Testis (tissue), 5 donors: ENCODE results near the gene CWC22. TPM values are rescaled to one million over a fixed set of nuclear protein-coding genes. Genes with fewer than 3 reads are reported as not detected.
"Not testable (repeated sequence)": the region's sequence is repeated elsewhere in the genome, so short reads cannot be mapped to it uniquely, and the experiment has no call there.

Source experiments
- DNase-seq: peaks from one replicate; pipeline ENCODE4 v3.0.0-alpha.2; 2019
- H3K27ac ChIP-seq, 2 donors: fragments of 200-600 bp; sonication (generic); one replicate each; pipeline ENCODE4 v1.5.1; 2019
- H3K27me3 ChIP-seq: fragments of 200-600 bp; sonication (generic); one replicate; pipeline ENCODE4 v1.5.1; 2019
- H3K36me3 ChIP-seq: fragments of 200-600 bp; sonication (generic); one replicate; pipeline ENCODE4 v1.5.1; 2017; ENCODE audit warnings: low read depth; ENCODE audit errors: missing control alignments
- H3K4me1 ChIP-seq: fragments of 200-600 bp; sonication (generic); one replicate; pipeline ENCODE4 v1.5.1; 2019
- H3K4me3 ChIP-seq, 2 donors: fragments of 200-600 bp; sonication (generic); one replicate each; pipeline ENCODE4 v1.5.1; 2017 to 2019
- H3K9me3 ChIP-seq: fragments of 200-600 bp; sonication (generic); one replicate; pipeline ENCODE4 v1.5.1; 2017
- POLR2A ChIP-seq: fragments of 450-650 bp; IDR thresholded peaks from one replicate; pipeline ENCODE4 v1.6.1; 2017; ENCODE audit warnings: antibody characterized with exemption, mild to moderate bottlenecking, moderate library complexity
- WGBS, 2 donors: methylation state at CpG; one replicate each; pipeline ENCODE4 v1.1.5; 2018; 5-methylcytosine and 5-hydroxymethylcytosine counted together
- intact Hi-C: fragments of 100-400 bp; cut with DNase I; formaldehyde crosslinking; loops from one replicate; pipeline ENCODE4 v1.15.1; 2023; ENCODE audit warnings: low total_unique reads
- long read RNA-seq, 2 donors: transcript quantifications; one replicate each; lab custom pipeline, GENCODE V29; 2026
- polyA plus RNA-seq: library from polyadenylated mRNA; stranded (reverse); fragments of 350-450 nt; fragmentation: Illumina TruSeq; extraction: RNeasy Lipid Tissue Mini Kit (QIAGEN cat#74804); gene quantifications from one replicate; pipeline ENCODE4 v1.2.3, GENCODE V29; 2014; ENCODE audit warnings: low read depth, low replicate concordance; ENCODE audit not compliant: insufficient read depth
- total RNA-seq, 2 donors: library from RNA; depleted of rRNA; stranded (reverse); fragments of >200 nt; gene quantifications; one replicate each; pipeline ENCODE4 v1.2.3, GENCODE V29; 2016
- TF ChIP-seq, protein P1 (sequence below), 3 experiments: fragments of 450-650 bp in 2 of 3; fragments of 200-600 bp in 1 of 3; sonication (generic) in 1 of 3; IDR thresholded peaks; one replicate each; pipeline ENCODE4 v1.5.1; 2016 to 2019; ENCODE audit warnings: antibody characterized with exemption in 3 of 3, mild to moderate bottlenecking in 2 of 3, moderate library complexity in 1 of 3

Gene CWC22
- total RNA-seq (10 to 100 TPM; 20.1 to 21.6 TPM), polyA plus RNA-seq (4.4 TPM)
- long read RNA-seq, donor 1, partial matches to known transcripts = 35 of 39 reads
- long read RNA-seq, donor 1, other reads (novel, unspliced or antisense) = 0 of 39 reads
- long read RNA-seq, donor 2, partial matches to known transcripts = 0 of 2 reads
- long read RNA-seq, donor 2, other reads (novel, unspliced or antisense) = 0 of 2 reads

DNA sequence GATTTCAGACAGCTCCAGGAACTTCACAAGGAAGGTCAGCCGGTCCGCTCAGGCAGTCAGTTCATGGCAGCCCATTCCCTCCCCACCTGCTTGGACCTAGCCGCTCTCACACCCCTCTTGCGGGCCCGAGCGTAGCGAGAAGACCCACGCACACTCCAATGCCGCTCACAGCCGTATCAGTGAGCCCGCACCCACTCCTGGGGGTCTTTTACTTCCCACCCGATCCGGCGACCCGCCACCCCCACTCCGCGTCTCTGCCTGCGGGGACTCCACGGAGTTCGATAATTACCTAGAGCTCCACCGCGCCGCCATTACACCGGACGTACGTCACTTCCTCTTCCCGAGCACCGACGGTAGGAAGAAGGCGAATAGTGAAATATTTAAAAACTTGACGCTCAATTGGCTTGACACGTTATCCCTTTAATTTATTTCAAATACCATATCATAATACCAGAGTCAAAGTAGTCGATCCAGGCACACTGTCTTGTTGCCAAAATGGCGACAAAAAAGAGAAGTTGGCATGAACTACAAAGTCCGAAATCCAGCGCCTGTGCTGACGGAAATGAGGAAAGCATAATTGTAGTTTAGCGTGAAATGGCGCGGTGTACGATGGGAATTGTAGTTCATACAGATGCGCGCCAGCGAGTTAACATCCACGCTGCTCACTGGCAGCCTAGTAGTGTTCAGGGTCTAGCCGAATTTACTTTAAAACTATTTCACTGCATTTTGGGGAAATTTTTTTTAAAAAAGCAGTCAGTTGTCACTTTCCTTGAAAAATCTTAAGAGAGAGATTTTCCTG lies at the start of gene CWC22:
TSS of gene CWC22 (minus strand) at position 517 of the 799 bp plus-strand sequence. CDS start 13,956 bp downstream, outside the sequence.
- peak; percentile 98 for DNase-seq
- intact Hi-C loops = no loop called here

DNA sequence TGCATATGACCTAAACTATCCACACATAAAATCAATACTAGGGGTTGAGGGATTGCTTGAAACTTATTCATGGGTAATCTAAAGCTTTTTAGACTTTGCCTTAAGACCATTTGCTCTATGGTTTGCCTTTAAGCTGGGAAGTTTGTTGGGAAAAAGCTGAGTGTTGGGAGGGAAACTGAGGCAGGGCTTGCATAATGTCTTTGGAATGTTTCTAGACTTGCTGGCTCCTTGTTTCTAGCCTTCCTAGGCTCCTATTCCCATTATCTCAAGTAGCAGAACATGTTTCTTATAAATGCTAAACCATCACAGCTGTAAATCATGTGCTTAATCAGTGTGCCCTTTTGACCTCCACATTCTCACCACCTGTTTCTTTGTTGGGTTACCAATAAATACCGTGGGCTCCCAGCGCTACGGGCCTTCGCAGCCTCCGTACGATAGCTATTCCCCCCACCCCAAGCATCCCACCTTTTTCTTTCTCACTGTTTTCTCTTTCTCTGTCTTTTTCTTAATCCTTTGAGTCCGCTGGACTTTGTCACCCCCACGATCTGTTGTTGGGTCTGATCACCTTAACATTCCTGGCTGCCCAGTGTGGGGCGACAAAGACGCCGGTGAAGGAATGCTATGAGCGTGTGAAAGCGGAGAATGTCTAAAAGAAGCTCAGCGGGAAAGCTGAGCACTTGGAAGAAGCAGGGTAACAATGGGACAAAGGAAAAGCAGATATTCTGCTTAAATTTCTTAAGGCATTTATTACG lies 49.4 kb upstream of the CWC22 start:
- no peak overlapping the region for H3K27ac ChIP-seq
- WGBS, 2 donors = 42 to 44% methylated on average over 15 of the region's 15 CpGs
- intact Hi-C loops = no loop called here

More for the DNA sequence above, at the start of gene CWC22:
- TF ChIP-seq, protein P1, sequence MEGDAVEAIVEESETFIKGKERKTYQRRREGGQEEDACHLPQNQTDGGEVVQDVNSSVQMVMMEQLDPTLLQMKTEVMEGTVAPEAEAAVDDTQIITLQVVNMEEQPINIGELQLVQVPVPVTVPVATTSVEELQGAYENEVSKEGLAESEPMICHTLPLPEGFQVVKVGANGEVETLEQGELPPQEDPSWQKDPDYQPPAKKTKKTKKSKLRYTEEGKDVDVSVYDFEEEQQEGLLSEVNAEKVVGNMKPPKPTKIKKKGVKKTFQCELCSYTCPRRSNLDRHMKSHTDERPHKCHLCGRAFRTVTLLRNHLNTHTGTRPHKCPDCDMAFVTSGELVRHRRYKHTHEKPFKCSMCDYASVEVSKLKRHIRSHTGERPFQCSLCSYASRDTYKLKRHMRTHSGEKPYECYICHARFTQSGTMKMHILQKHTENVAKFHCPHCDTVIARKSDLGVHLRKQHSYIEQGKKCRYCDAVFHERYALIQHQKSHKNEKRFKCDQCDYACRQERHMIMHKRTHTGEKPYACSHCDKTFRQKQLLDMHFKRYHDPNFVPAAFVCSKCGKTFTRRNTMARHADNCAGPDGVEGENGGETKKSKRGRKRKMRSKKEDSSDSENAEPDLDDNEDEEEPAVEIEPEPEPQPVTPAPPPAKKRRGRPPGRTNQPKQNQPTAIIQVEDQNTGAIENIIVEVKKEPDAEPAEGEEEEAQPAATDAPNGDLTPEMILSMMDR (IDR thresholded peaks at IDR 0.05) = no peak
- TF ChIP-seq POLR2A = no peak
- H3K36me3 ChIP-seq = no peaks in the 10 kb centered on the region
- no peaks in the 10 kb centered on the region for H3K9me3 ChIP-seq
- H3K4me1 ChIP-seq = peaks cover 16% of the 10 kb centered on the region
- WGBS, 2 donors = 0% methylated on average over 34 to 46 of the region's 46 CpGs
- H3K27me3 ChIP-seq = no peaks in the 10 kb centered on the region
- peak within 1 kb of the TSS; percentile 98 to 99 for H3K4me3 ChIP-seq
- peak within 1 kb of the TSS; percentile 97 to 98 for H3K27ac ChIP-seq

DNA sequence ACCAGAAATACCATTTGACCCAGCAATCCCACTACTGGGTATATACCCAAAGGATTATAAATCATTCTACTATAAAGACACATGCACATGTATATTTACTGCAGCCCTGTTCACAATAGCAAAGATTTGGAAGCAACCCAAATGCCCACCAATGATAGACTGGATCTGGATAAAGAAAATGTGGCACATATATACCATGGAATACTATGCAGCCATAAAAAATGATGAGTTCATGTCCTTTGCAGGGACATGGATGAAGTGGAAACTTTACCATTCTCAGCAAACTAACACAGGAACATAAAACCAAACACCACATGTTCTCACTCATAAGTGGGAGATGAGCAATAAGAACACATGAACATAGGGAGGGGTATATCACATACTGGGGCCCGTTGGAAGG lies 47.5 kb upstream of the CWC22 start:
- DNase-seq, H3K4me3 ChIP-seq, H3K27ac ChIP-seq, H3K36me3 ChIP-seq, intact Hi-C loops, H3K4me1 ChIP-seq, H3K27me3 ChIP-seq, H3K9me3 ChIP-seq: not testable (repeated sequence)
- WGBS, 2 donors = 85 to 93% methylated on average over 1 of the region's 1 CpG

More for the DNA sequence above, 49.4 kb upstream of the CWC22 start:
- DNase-seq = no peak
- Histone ChIP-seq H3K9me3 (no peaks in the 10 kb centered on the region), H3K27me3 (no peaks in the 10 kb centered on the region), H3K36me3 (no peaks in the 10 kb centered on the region), H3K4me3 (peak overlapping the region in 1 of 2 donors; percentile 7), H3K4me1 (no peaks in the 10 kb centered on the region)
- TF ChIP-seq, protein P1 (IDR thresholded peaks at IDR 0.05) = no peak
- TF ChIP-seq POLR2A = no peak

DNA sequence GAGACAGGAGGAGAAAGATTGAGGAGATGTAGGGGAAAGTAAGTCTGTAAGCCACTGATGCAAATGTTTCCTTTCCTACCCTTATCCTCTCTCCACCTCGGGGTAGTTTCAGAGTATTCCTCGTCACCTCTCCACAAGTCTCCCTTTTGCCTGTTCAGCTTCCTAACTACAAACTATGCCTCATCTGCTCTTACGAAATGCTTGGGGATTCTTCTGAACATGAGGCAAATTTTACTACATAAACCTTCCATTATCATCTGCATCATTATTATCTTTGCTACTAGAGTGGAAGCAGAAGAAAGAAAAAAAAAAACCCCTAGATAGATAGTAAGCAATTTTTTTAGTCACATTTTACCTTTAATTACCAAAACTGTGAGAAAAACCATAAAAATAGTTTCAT lies 43.1 kb upstream of the CWC22 start:
- Histone ChIP-seq H3K36me3 (no peaks in the 10 kb centered on the region), H3K27me3 (no peaks in the 10 kb centered on the region), H3K9me3 (no peaks in the 10 kb centered on the region), H3K27ac (no peak overlapping the region), H3K4me3 (no peak overlapping the region), H3K4me1 (no peaks in the 10 kb centered on the region)
- intact Hi-C loops = no loop called here
- DNase-seq = no peak
- TF ChIP-seq, protein P1 (IDR thresholded peaks at IDR 0.05) = no peak
- WGBS, 2 donors = 85 to 96% methylated on average over 3 of the region's 3 CpGs

DNA sequence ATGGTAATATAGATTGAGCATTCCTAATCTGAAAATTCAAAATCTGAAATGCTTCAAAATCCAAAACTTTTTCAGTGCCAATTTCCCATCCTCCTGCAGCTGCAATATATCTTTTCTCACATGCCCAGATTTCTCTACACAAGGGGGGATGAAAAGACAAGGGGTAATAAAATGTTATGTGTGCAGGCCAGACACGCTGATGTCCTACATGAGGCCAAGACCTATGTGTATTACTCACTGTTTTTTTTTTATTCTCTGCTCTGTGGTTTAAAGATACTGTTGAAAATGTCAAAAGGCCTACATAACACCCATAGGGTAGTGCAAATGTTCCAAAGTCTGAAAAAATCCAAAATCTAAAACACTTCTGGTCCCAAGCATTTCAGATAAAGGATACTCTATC lies 41.2 kb upstream of the CWC22 start:
- intact Hi-C loops = no loop called here
- no peak for DNase-seq

More for the DNA sequence above, 41.2 kb upstream of the CWC22 start:
- Histone ChIP-seq H3K36me3 (no peaks in the 10 kb centered on the region), H3K27me3 (no peaks in the 10 kb centered on the region), H3K27ac (no peak overlapping the region), H3K4me3 (no peak overlapping the region), H3K4me1 (no peaks in the 10 kb centered on the region), H3K9me3 (no peaks in the 10 kb centered on the region)
- 74 to 86% methylated on average over 1 of the region's 1 CpG for WGBS, 2 donors
- TF ChIP-seq POLR2A = no peak
- TF ChIP-seq, protein P1 (IDR thresholded peaks at IDR 0.05) = no peak
